MCF 10A (cell line): ENCODE measurements around the gene MOCS2. TPM values are rescaled to one million over a fixed set of nuclear protein-coding genes. Genes with fewer than 3 reads are reported as not detected.
A peak's percentile ranks its signal among the peaks of the same experiment; 100 is the strongest.

Source experiments
- BruUV-seq: library from RNA; stranded (reverse); fragments of 400-500 nt; replicated peaks from 2 replicates; lab custom pipeline; 2021; lab: Mats Ljungman, UMichigan
- CTCF ChIA-PET: fragments of 300-600 bp; sonication (Branson Sonifier 250); formaldehyde crosslinking; extraction: SDS; loops from one replicate; lab custom pipeline; 2021; ENCODE audit warnings: antibody characterized with exemption, inconsistent platforms; lab: Yijun Ruan, JAX
- POLR2A ChIA-PET: fragments of 300-600, 350-650 bp; sonication (Branson Sonifier 250); formaldehyde crosslinking; extraction: SDS; loops from one replicate; lab custom pipeline; 2020; ENCODE audit warnings: antibody characterized with exemption, inconsistent platforms; lab: Yijun Ruan, JAX
- DNase-seq: peaks from one replicate; pipeline ENCODE4 v3.0.0-alpha.2; 2018; ENCODE audit not compliant: unreplicated experiment
- H3K27ac Mint-ChIP-seq: one replicate; pipeline ENCODE4 v1.8.0; 2022; ENCODE audit warnings: mild to moderate bottlenecking, low read depth, mixed read lengths; ENCODE audit not compliant: unreplicated experiment
- H3K27me3 Mint-ChIP-seq: one replicate; pipeline ENCODE4 v1.8.0; 2022; ENCODE audit warnings: mixed read lengths; ENCODE audit not compliant: insufficient read depth, unreplicated experiment
- H3K36me3 Mint-ChIP-seq: one replicate; pipeline ENCODE4 v1.8.0; 2022; ENCODE audit warnings: mild to moderate bottlenecking, moderate library complexity, mixed read lengths; ENCODE audit not compliant: insufficient read depth, unreplicated experiment
- H3K4me1 Mint-ChIP-seq: one replicate; pipeline ENCODE4 v1.8.0; 2022; ENCODE audit warnings: mixed read lengths; ENCODE audit not compliant: insufficient read depth, unreplicated experiment
- H3K4me3 Mint-ChIP-seq: one replicate; pipeline ENCODE4 v1.8.0; 2022; ENCODE audit warnings: mild to moderate bottlenecking, moderate library complexity, mixed read lengths; ENCODE audit not compliant: unreplicated experiment
- H3K9me3 Mint-ChIP-seq: one replicate; pipeline ENCODE4 v1.8.0; 2022; ENCODE audit warnings: mixed read lengths; ENCODE audit not compliant: unreplicated experiment
- intact Hi-C: fragments of 100-400 bp; cut with micrococcal nuclease; formaldehyde crosslinking; loops from 2 replicates; pipeline ENCODE4 v1.14.1; 2022
- total RNA-seq: library from RNA; stranded (reverse); gene quantifications from 2 replicates; pipeline ENCODE4 v1.2.3, GENCODE V29; 2022
- TF ChIP-seq, protein P1 (sequence below): fragments of 200-600 bp; IDR thresholded peaks from one replicate; pipeline ENCODE4 v1.8.0; 2022; ENCODE audit warnings: antibody characterized with exemption, mild to moderate bottlenecking; ENCODE audit not compliant: unreplicated experiment

Gene MOCS2
- total RNA-seq, 1 experiment from 2014 or later: 43.0 TPM

DNA sequence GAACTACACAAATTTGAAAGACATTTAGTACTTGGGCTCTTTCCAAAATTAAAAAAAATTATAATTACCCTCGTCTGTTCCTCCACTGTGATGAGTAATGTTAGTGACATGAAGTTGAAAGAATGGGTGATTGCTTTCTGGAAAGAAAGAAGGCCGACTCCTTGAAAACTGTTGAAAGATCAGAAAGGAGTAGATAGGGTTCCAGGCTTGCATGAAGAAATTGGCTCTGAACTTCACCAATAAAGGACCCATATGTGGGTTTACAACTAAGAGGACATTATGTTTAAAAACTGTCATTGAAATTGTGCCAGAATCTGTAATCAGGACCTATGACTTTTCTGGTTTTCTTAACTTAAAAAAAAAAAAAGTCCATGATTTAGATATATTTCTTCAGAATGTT lies 20.7 kb upstream of the MOCS2 start:
- ChIA-PET CTCF (interaction anchor here (0.7 kb wide), 1 partner anchor 1123 kb away, joined by 3 read pairs; no protein-coding TSS in a partner anchor), POLR2A (no interaction called here)
- TF ChIP-seq, protein P1, sequence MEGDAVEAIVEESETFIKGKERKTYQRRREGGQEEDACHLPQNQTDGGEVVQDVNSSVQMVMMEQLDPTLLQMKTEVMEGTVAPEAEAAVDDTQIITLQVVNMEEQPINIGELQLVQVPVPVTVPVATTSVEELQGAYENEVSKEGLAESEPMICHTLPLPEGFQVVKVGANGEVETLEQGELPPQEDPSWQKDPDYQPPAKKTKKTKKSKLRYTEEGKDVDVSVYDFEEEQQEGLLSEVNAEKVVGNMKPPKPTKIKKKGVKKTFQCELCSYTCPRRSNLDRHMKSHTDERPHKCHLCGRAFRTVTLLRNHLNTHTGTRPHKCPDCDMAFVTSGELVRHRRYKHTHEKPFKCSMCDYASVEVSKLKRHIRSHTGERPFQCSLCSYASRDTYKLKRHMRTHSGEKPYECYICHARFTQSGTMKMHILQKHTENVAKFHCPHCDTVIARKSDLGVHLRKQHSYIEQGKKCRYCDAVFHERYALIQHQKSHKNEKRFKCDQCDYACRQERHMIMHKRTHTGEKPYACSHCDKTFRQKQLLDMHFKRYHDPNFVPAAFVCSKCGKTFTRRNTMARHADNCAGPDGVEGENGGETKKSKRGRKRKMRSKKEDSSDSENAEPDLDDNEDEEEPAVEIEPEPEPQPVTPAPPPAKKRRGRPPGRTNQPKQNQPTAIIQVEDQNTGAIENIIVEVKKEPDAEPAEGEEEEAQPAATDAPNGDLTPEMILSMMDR: no peak
- Mint-ChIP-seq H3K4me1 (peaks cover 5% of the 10 kb centered on the region), H3K36me3 (peaks cover 3% of the 10 kb centered on the region), H3K27me3 (no peaks in the 10 kb centered on the region), H3K4me3 (no peak overlapping the region), H3K27ac (no peak overlapping the region), H3K9me3 (no peaks in the 10 kb centered on the region)
- intact Hi-C loops: no loop called here
- no peak for DNase-seq
- no TSS peak for BruUV-seq

DNA sequence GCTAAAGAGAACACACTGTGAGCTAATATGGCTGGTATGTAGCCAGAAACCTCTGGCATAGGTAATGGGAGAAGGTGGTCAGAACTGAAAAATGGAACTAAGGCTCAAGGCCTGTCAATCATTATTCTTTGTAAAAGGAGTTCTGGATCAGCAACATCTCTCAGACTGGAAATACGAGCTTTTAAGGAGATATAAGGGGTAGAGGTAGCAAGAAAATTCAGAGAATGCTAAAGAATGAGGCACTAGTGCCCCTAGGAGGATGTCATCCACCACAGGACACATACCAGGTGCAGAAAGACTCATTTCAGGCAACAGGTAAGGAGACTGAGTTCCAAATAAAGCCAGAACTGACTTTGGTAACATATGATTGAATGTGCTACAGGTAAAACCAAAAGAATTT lies 18.9 kb upstream of the MOCS2 start:
- peaks cover 5% of the 10 kb centered on the region for H3K4me1 Mint-ChIP-seq
- no peak overlapping the region for H3K4me3 Mint-ChIP-seq
- H3K9me3 Mint-ChIP-seq: no peaks in the 10 kb centered on the region
- ChIA-PET POLR2A (no interaction called here), CTCF (interaction anchor here (0.6 kb wide), 2 partner anchors 291 to 483 kb away, joined by 3 read pairs; no protein-coding TSS in a partner anchor)
- H3K36me3 Mint-ChIP-seq: no peaks in the 10 kb centered on the region
- DNase-seq: no peak
- TF ChIP-seq, protein P1: no peak
- no peaks in the 10 kb centered on the region for H3K27me3 Mint-ChIP-seq
- intact Hi-C loops: no loop called here
- H3K27ac Mint-ChIP-seq: no peak overlapping the region
- no TSS peak for BruUV-seq

DNA sequence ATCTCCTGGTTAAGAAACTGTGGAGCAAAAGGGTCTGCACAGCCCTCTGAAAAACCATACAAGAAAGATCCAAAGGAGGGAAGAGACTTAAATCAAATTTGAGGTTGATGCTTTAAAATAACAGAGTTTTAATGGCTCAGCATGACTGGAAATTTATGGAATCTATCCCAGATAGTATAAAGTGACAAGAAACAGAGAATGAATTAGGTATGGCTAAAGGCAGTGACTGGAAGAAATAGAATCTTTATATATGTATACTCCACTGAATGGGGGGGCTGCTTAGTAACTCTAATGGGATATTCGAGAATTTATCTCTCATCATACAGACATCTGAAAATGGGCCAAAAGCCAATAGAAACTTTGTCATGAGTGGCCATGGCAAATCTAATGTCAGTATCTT lies 17.6 kb upstream of the MOCS2 start:
- no peaks in the 10 kb centered on the region for H3K36me3 Mint-ChIP-seq
- no peak overlapping the region for H3K27ac Mint-ChIP-seq
- peaks cover 5% of the 10 kb centered on the region for H3K4me1 Mint-ChIP-seq
- CTCF ChIA-PET: interaction anchor here (0.7 to 1.8 kb wide), 5 partner anchors 37 to 1107 kb away, joined by 3 to 5 read pairs (median 4); no protein-coding TSS in a partner anchor
- DNase-seq: no peak
- no peak overlapping the region for H3K4me3 Mint-ChIP-seq
- no peaks in the 10 kb centered on the region for H3K9me3 Mint-ChIP-seq
- intact Hi-C loops: no loop called here
- POLR2A ChIA-PET: no interaction called here
- no TSS peak for BruUV-seq
- TF ChIP-seq, protein P1: no peak
- H3K27me3 Mint-ChIP-seq: no peaks in the 10 kb centered on the region

GRCh38 chr5:53126521-53126920 lies 17.0 kb upstream of the MOCS2 start:
- Mint-ChIP-seq H3K27ac (no peak overlapping the region), H3K4me1 (peaks cover 5% of the 10 kb centered on the region), H3K4me3 (no peak overlapping the region), H3K27me3 (no peaks in the 10 kb centered on the region), H3K36me3 (no peaks in the 10 kb centered on the region), H3K9me3 (no peaks in the 10 kb centered on the region)
- TF ChIP-seq, protein P1: no peak
- no TSS peak for BruUV-seq
- CTCF ChIA-PET: interaction anchor here (0.6 to 1.8 kb wide), 7 partner anchors 38 to 1108 kb away, joined by 3 to 5 read pairs (median 3); no protein-coding TSS in a partner anchor
- intact Hi-C loops: no loop called here
- POLR2A ChIA-PET: interaction anchor here (0.7 kb wide), 1 partner anchor 17 kb away, joined by 4 read pairs; the partner anchor contains the start of gene MOCS2
- DNase-seq: peak; percentile 32
